HG02571 (cell line): ENCODE measurements around the gene PIWIL4.

ENCODE experiments used
- ATAC-seq: cut with Tn5 transposase; IDR thresholded peaks from one replicate; pipeline ENCODE4 v1.9.1; 2021; ENCODE audit warnings: mild to moderate bottlenecking, moderate library complexity; ENCODE audit not compliant: unreplicated experiment

Gene PIWIL4

DNA sequence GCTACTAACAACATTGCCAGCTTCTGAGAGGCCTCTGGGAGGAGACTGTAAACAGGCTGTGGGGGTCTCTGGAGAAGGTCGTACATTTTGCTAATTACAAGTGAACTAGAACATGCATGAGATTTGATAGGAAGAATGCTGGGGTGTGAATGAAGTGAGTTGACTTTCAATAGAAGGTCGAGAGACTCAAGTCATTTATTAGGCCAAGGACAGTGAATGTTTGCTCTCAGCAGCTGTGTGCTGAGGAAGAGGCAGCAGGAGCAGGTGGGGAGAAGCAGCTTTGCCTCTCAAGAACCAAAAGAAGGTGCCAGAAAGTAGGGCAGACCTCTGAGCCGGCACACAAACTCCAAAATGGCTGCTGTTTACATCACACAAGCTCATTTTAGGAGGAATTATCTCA is 91.7 kb downstream of the PIWIL4 start:
- ATAC-seq, result no peak

DNA sequence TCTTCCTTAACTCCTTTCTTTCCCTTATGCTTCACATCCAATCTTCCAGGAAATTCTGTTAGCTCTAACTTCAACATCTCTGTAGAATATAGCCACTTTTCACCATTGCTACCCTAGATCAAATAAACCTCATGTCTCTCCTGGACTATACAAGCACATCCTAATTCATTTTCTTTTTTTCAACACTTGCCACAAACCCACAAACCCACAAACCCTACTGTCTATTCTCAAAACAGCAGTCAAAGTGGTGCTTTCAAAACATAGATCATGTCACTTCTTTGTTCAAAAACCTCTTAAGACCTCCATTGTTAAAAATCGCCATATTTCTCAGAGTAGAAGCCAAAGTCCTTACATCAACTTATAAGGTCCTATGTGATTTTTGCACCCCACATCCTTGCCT is 94.3 kb downstream of the PIWIL4 start:
- no peak for ATAC-seq

DNA sequence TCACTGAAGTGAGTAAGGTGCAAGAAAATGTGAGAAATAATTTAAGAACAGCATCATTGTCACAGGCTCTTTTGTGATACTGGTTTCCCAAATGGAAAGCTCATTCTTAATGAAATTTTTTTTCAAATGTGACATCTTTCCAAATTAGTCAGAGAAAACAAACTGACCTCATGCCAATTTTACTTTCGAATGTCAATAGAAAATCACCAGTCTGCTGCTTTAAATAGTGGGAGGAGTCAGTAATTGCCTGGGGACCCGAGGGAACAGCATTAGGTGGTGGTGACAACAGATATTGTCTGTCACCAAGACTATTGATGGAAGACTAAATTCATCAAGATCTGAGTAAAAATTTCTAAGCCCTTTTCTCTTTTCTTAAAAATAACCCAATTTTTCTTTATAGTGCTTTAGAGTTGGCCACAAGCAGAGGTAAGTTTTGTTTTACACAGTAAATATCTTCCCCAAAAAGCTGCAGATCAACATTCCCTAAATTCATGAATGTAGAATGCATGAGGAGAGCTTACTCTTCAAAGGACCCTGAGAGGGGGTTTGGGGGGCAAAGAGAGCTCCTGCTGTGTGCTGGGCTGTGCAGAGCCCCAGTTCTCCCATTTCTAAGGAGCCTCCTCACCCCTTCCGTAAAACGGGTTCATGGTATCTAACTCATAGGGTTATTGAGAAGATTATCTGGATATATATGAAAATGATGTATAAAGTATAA is 95.1 kb downstream of the PIWIL4 start:
- ATAC-seq, result no peak

DNA sequence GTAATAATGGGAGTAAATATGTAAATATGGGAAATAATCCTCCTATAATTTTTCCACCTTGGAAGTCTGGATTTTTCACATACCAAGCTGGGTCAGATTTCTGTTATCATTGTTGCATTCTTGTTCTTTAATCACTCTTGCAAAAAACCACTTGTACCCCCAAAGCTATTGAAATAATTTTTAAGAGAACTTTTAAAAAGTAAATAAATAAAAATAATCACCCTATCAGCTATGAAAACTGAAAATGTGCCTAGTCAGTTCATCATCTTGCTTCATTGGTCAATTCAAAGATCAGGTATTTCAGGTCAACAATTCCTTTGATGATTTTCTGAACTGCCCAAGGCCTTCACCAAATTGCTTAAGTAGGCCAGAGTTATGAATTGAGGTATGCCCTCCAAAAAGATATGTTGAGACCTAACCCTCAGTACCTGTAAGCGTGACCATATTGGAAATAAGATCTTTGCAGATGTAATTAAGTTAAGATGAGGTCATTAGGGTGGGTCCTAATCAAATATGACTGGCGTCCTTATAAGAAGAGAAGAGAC is 95.8 kb downstream of the PIWIL4 start:
- ATAC-seq, result no peak

DNA sequence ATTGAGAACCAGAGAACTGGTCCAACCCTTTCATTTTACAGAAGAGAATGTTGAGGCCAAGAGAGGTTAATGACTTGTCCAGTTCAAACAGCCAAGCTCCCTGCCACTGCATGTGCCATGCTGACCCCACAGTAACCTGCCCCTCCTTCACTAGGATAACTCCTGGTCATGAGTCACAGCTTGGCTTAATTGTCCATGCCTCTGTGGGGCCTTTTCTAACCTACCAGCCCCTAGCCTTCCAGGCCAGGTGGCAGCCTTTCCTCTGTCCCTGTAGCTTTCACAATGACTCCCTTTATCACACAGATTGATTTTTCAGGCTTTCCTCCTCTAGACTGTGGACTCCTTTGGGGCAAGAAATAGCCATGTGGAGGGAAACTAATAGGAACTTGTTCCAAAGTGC is 97.2 kb downstream of the PIWIL4 start:
- no peak for ATAC-seq

DNA sequence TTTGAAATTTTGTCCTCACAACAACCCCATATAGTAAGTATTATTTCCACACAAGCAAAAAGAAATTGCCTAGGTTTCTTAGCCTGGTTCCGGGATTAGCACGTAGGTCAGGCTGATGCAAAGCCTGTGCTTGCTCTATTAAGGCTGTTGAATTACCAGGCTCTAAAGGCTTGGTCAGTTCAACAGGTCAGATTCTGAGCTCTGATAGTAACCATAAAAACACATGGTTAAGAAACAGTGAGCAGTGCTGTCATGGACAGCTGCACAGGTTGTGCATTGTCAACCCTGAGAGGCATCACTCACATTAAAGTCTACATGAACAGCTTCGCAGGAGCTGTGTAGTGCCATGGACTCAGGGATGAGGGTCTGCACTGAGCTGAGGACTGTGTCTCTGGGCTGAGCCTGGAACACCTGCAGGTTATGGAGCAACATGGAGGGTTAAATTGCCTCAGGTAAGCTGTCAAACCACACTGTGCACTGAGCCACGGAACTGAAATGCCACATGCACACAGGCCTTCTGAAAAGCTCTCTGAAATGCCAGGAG is 98.0 kb downstream of the PIWIL4 start:
- ATAC-seq, result no peak

DNA sequence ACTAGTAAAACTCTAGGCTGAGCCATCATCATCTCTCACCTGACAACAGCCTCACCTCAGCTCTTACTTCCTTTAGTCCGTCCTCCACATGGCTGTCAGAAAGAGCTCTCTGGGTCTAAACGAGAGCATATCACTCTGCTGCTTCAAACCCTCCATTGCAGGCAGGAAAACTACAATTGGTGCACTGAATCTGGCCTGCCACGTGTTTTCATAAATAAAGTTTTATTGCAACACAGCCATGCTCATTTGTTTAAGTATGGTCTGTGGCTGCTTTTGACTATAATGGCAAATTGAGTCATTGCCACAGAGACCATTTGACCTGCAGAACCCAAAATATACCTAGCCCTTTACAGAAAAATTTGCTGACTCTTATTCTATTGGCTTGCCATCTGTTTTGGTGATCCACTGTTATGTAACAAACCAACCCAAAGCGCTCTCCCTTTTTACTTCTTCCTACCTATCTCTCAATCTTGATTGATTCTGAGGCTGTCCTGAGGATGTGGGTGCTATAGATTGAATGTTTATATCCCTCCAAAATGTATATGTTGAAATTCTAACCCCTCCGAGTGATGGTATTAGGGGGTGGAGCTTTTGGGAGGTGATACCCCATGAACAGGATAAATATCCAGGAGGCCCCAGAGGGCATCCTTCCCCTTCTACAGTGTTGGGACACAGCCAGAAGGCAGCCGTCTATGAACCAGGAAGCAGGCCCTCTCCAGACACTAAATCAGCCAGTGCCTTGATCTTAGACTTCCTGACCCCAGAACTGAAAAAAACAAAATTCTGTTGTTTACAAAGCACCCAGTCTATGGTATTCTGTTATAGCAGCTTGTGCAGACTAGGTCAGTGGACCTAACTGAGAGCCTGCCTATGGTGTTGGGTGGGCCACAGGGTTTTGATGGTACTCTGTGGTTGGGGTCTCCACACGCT is 99.9 kb downstream of the PIWIL4 start:
- ATAC-seq, result no peak

DNA sequence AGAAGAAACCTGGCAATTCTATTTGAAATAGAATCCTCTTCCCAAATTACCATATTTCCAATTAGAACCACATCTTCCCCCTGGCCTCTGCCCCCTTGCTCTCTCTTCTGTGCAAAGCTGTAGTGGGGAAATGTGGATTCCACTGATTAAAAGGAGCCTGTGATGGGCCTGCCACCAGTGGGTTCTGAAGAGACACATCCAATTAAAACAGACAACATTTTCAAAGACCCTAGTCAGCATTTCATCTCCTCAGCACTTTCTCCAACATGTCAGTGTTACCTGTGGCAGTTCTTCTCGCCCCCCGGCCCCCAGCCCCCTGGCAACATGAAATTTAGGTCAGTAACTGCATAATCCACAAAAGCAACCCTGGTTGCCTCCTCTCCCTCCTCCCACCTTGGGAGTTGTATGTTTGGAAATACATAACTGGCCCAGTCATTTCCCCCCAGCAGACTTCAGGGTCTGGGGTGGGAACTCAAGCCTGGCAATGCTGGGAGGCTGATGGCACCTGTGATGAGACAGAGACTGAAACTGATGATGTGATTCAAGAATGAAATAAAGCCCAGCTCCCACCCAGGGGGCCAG is 101.1 kb downstream of the PIWIL4 start:
- ATAC-seq, result no peak

DNA sequence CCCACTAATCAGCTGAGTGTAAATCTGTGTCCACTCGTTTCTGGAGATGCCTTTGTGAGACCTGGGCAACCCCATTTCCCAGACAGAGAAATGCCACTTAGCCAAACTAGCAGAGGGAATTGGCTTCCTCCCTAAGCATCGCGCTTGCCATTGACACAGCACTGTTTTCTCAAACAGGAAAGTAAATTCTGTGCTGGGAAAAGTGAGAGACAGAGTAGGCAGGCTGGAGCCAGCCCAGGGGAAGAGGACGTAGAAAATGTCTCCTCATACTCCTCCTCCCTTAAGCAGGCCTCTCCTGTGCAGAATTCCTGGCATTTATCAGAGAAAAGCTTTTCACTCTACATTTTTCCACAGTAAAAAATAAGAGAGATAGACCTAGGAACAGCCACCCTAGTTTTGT is 101.9 kb downstream of the PIWIL4 start:
- no peak for ATAC-seq
